ENCODE measurements around the gene TBKBP1. TPM values are rescaled to one million over a fixed set of nuclear protein-coding genes. Genes with fewer than 3 reads are reported as not detected.

TBKBP1 gene
- total RNA-seq, 2 experiments from 2014 or later: 2.4 to 3.0 TPM

GRCh38 chr17:47686664-47687327 is 7.2 kb upstream of the TBKBP1 start:
- Histone ChIP-seq H3K4me1 (ENCODE audit: insufficient read depth, low read length) (no peaks in the 10 kb centered on the region), H3K27me3 (ENCODE audit: control insufficient read depth in 1 of 2, insufficient read depth in 2 of 2, low read length in 2 of 2) (no peaks in the 10 kb centered on the region), H3K4me3 (ENCODE audit: low read length) (no peak overlapping the region), H3K9me3 (ENCODE audit: control insufficient read depth in 1 of 2, insufficient read depth in 1 of 2, low read length in 2 of 2) (no peaks in the 10 kb centered on the region), H3K27ac (ENCODE audit: low read depth in 1 of 2, low read length in 2 of 2) (no peak overlapping the region), H3K36me3 (ENCODE audit: insufficient read depth, low read length) (peaks cover 39% of the 10 kb centered on the region)
- DNase-seq (no peak), ATAC-seq (ENCODE audit: poor library complexity) (no peak)
- H3K27me3 Mint-ChIP-seq: no peaks in the 10 kb centered on the region
- no peaks in the 10 kb centered on the region for H3K9me3 Mint-ChIP-seq
- ChIA-PET CTCF (interaction anchor here (0.8 kb wide), 1 partner anchor 156 kb away, joined by 3 read pairs; no protein-coding TSS in a partner anchor), POLR2A (interaction anchor here (1.1 kb wide), 1 partner anchor 10 kb away, joined by 4 read pairs; no protein-coding TSS in a partner anchor)
- TF ChIP-seq CTCF (IDR thresholded peaks at IDR 0.05): no peak
- peaks cover 42% of the 10 kb centered on the region for H3K36me3 Mint-ChIP-seq (ENCODE audit: low read depth)
- H3K4me3 Mint-ChIP-seq: no peak overlapping the region
- intact Hi-C loops (cut with DNase I, micrococcal nuclease): no loop called here
- no peaks in the 10 kb centered on the region for H3K4me1 Mint-ChIP-seq (ENCODE audit: low read depth)
- H3K27ac Mint-ChIP-seq: no peak overlapping the region

- H3K27ac Mint-ChIP-seq: no peak overlapping the region
- DNase-seq (no peak), ATAC-seq (ENCODE audit: poor library complexity) (no peak)
- no peak for TF ChIP-seq CTCF (IDR thresholded peaks at IDR 0.05)
- H3K4me1 ChIP-seq (ENCODE audit: insufficient read depth, low read length): peaks cover 4% of the 10 kb centered on the region
- H3K4me1 Mint-ChIP-seq (ENCODE audit: low read depth): no peaks in the 10 kb centered on the region
- H3K9me3 Mint-ChIP-seq: no peaks in the 10 kb centered on the region
- no peak overlapping the region for H3K4me3 ChIP-seq (ENCODE audit: low read length)
- peaks cover 34% of the 10 kb centered on the region for H3K36me3 ChIP-seq (ENCODE audit: insufficient read depth, low read length)
- peaks cover 37% of the 10 kb centered on the region for H3K36me3 Mint-ChIP-seq (ENCODE audit: low read depth)
- intact Hi-C loops (cut with DNase I, micrococcal nuclease): no loop called here
- no peaks in the 10 kb centered on the region for H3K27me3 Mint-ChIP-seq
- H3K4me3 Mint-ChIP-seq: no peak overlapping the region
- H3K9me3 ChIP-seq (ENCODE audit: control insufficient read depth in 1 of 2, insufficient read depth in 1 of 2, low read length in 2 of 2): no peaks in the 10 kb centered on the region
- H3K27ac ChIP-seq (ENCODE audit: low read depth in 1 of 2, low read length in 2 of 2): no peak overlapping the region
- POLR2A ChIA-PET: interaction anchor here (1.1 to 1.3 kb wide), 2 partner anchors 11 to 38 kb away, joined by 4 to 7 read pairs; partner anchors contain the start of gene KPNB1
- no peaks in the 10 kb centered on the region for H3K27me3 ChIP-seq (ENCODE audit: control insufficient read depth in 1 of 2, insufficient read depth in 2 of 2, low read length in 2 of 2)
- CTCF ChIA-PET: interaction anchor here (0.8 to 1.8 kb wide), 2 partner anchors 23 to 156 kb away, joined by 3 to 4 read pairs; no protein-coding TSS in a partner anchor
These were observed 6.7 kb upstream of the TBKBP1 start for GRCh38 chr17:47687328-47687690.

GRCh38 chr17:47687748-47688147 is 6.2 kb upstream of the TBKBP1 start:
- peaks cover under 1% of the 10 kb centered on the region for H3K4me1 Mint-ChIP-seq (ENCODE audit: low read depth)
- intact Hi-C loops (cut with DNase I, micrococcal nuclease): no loop called here
- ChIA-PET CTCF (interaction anchor here (0.8 to 1.8 kb wide), 2 partner anchors 24 to 155 kb away, joined by 3 to 4 read pairs; no protein-coding TSS in a partner anchor), POLR2A (interaction anchor here (1.1 to 1.3 kb wide), 2 partner anchors 11 to 38 kb away, joined by 4 to 7 read pairs; partner anchors contain the start of gene KPNB1)
- no peaks in the 10 kb centered on the region for H3K27me3 Mint-ChIP-seq
- H3K4me1 ChIP-seq (ENCODE audit: insufficient read depth, low read length): peaks cover 9% of the 10 kb centered on the region
- no peak overlapping the region for H3K27ac ChIP-seq (ENCODE audit: low read depth in 1 of 2, low read length in 2 of 2)
- no peak overlapping the region for H3K4me3 ChIP-seq (ENCODE audit: low read length)
- no peaks in the 10 kb centered on the region for H3K9me3 Mint-ChIP-seq
- no peak overlapping the region for H3K27ac Mint-ChIP-seq
- DNase-seq: no peak
- no peaks in the 10 kb centered on the region for H3K9me3 ChIP-seq (ENCODE audit: control insufficient read depth in 1 of 2, insufficient read depth in 1 of 2, low read length in 2 of 2)
- no peak for ATAC-seq (ENCODE audit: poor library complexity)
- no peaks in the 10 kb centered on the region for H3K27me3 ChIP-seq (ENCODE audit: control insufficient read depth in 1 of 2, insufficient read depth in 2 of 2, low read length in 2 of 2)
- peaks cover 33% of the 10 kb centered on the region for H3K36me3 Mint-ChIP-seq (ENCODE audit: low read depth)
- peaks cover 29% of the 10 kb centered on the region for H3K36me3 ChIP-seq (ENCODE audit: insufficient read depth, low read length)
- no peak overlapping the region for H3K4me3 Mint-ChIP-seq
- no peak for TF ChIP-seq CTCF (IDR thresholded peaks at IDR 0.05)
